Natural killer cell (primary cell): ENCODE results near the gene ZNF140. TPM values are rescaled to one million over a fixed set of nuclear protein-coding genes. Genes with fewer than 3 reads are reported as not detected.

ENCODE experiments used
- ATAC-seq, 3 donors: fragments of 150-1000 bp in 2 of 3; fragments of 200-7000 bp in 1 of 3; cut with Tn5 transposase; 1 replicate in 1 of 3; 2 replicates in 2 of 3; pipeline ENCODE4 v1.10.0; 2021; ENCODE audit warnings: mild to moderate bottlenecking in 2 of 3, moderate library complexity in 2 of 3
- DNase-seq, 2 donors: peaks; one replicate each; pipeline versions ENCODE4 v3.0.0 to v3.0.0-alpha.2; 2013 to 2021; ENCODE audit warnings: mixed read lengths in 1 of 2
- H3K27ac ChIP-seq: one replicate; pipeline ENCODE4 v1.5.1; 2013; ENCODE audit warnings: mild to moderate bottlenecking, low read length
- H3K27me3 ChIP-seq: one replicate; pipeline ENCODE4 v1.6.1; 2013; ENCODE audit warnings: low read length; ENCODE audit not compliant: control insufficient read depth, insufficient read depth
- H3K36me3 ChIP-seq: one replicate; pipeline ENCODE4 v1.6.1; 2013; ENCODE audit warnings: low read length; ENCODE audit not compliant: control insufficient read depth, insufficient read depth
- H3K4me1 ChIP-seq: one replicate; pipeline ENCODE4 v1.6.1; 2013; ENCODE audit warnings: low read length; ENCODE audit not compliant: control insufficient read depth, insufficient read depth
- H3K4me3 ChIP-seq: one replicate; pipeline ENCODE4 v1.5.1; 2013; ENCODE audit warnings: low read length
- H3K9me3 ChIP-seq: one replicate; pipeline ENCODE4 v1.6.1; 2013; ENCODE audit warnings: low read length; ENCODE audit not compliant: control insufficient read depth, insufficient read depth
- H3K27ac Mint-ChIP-seq, 2 donors: one replicate each; pipeline ENCODE4 v1.8.0; 2022; ENCODE audit warnings: mild to moderate bottlenecking in 2 of 2, mixed read lengths in 2 of 2, moderate library complexity in 1 of 2
- H3K27me3 Mint-ChIP-seq, 2 donors: one replicate each; pipeline ENCODE4 v1.8.0; 2022; ENCODE audit warnings: low read depth in 2 of 2, mixed read lengths in 2 of 2
- H3K36me3 Mint-ChIP-seq: one replicate; pipeline ENCODE4 v1.8.0; 2022; ENCODE audit warnings: mixed read lengths
- H3K4me1 Mint-ChIP-seq, 2 donors: one replicate each; pipeline ENCODE4 v1.8.0; 2022; ENCODE audit warnings: mixed read lengths in 2 of 2
- H3K4me3 Mint-ChIP-seq: one replicate; pipeline ENCODE4 v1.8.0; 2022; ENCODE audit warnings: mild to moderate bottlenecking, moderate library complexity, mixed read lengths
- H3K9me3 Mint-ChIP-seq, 2 donors: one replicate each; pipeline ENCODE4 v1.8.0; 2022; ENCODE audit warnings: mixed read lengths in 2 of 2
- CTCF ChIP-seq: fragments of 200-600 bp; IDR thresholded peaks from one replicate; pipeline ENCODE4 v1.8.0; 2022; ENCODE audit warnings: antibody characterized with exemption
- WGBS: methylation state at CpG from one replicate; pipeline ENCODE4 v1.1.7; 2013; ENCODE audit warnings: missing lambda C conversion rate; ENCODE audit not compliant: insufficient coverage; 5-methylcytosine and 5-hydroxymethylcytosine counted together
- intact Hi-C: fragments of 100-400 bp; cut with micrococcal nuclease; formaldehyde crosslinking; loops from one replicate; pipeline ENCODE4 v1.14.2; 2022
- total RNA-seq, 4 donors: library from RNA; stranded (reverse); fragments of 120-200 nt in 1 of 4; gene quantifications; one replicate each; pipeline versions ENCODE4 v1.2.3 to v1.2.4, GENCODE V29; 2013 to 2022

Gene ZNF140
- total RNA-seq, 3 donors from 2014 or later (not counting 1 experiment from before 2014, with no cell fraction given), result 8.8 to 15.4 (median 9.9) TPM

DNA sequence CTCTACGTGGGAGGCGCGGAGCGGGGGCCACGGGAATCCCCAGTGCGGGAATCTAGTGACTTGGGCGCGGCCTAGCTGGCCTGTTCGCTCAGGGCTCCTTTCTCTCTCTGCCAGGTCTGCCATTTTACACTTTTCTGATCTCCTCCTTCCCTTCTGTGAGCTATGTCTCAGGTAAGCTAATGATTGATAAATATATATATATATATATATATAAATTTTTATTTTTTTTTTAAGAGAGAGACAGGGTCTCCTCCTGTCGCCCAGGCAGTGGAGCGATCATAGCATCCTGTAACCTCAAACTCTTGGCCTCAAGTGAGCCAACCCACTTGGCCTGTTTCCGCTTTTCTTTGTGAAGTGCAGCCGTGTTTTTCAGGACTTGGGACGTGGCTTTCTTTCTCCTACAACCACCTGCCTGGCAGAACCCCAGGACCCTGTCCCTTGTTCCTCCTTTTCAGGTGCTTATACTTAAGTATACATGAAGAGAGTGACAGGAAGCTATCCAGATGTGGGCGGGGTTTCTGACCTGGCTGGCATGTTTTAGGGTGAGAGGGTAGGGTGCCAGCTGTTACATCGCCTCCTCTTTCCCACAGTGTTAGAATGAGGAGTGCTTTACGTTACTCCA lies 547 bp downstream of the ZNF140 start:
- no peaks in the 10 kb centered on the region for H3K27me3 ChIP-seq
- H3K4me1 Mint-ChIP-seq, result peaks cover 4 to 7% of the 10 kb centered on the region in 2 donors
- TF ChIP-seq CTCF, result no peak
- H3K36me3 Mint-ChIP-seq, result peaks cover 46% of the 10 kb centered on the region
- H3K27ac Mint-ChIP-seq, result no peak overlapping the region
- peaks cover 31% of the 10 kb centered on the region for H3K36me3 ChIP-seq
- H3K4me3 ChIP-seq, result peak overlapping the region; percentile 62
- intact Hi-C loops, result no loop called here
- peaks cover 61% of the 10 kb centered on the region for H3K9me3 ChIP-seq
- DNase-seq (peak in 1 of 2 donors; percentile 16), ATAC-seq (peak in 1 of 3 donors; percentile 39)
- peaks cover 0 to 2% of the 10 kb centered on the region in 2 donors for H3K27me3 Mint-ChIP-seq
- peak overlapping the region; percentile 88 for H3K27ac ChIP-seq
- H3K9me3 Mint-ChIP-seq, result peaks cover 11 to 18% of the 10 kb centered on the region in 2 donors
- 34% methylated on average over 17 of the region's 17 CpGs for WGBS
- no peak overlapping the region for H3K4me3 Mint-ChIP-seq
- H3K4me1 ChIP-seq, result peaks cover 16% of the 10 kb centered on the region

- Histone ChIP-seq H3K9me3 (peaks cover 56% of the 10 kb centered on the region), H3K4me1 (peaks cover 16% of the 10 kb centered on the region), H3K4me3 (no peak overlapping the region), H3K27ac (no peak overlapping the region), H3K27me3 (no peaks in the 10 kb centered on the region), H3K36me3 (peaks cover 48% of the 10 kb centered on the region)
- H3K27ac Mint-ChIP-seq, result peak overlapping the region in 1 of 2 donors; percentile 26
- peak overlapping the region; percentile 37 for H3K4me3 Mint-ChIP-seq
- intact Hi-C loops, result no loop called here
- ATAC-seq, result no peak
- H3K27me3 Mint-ChIP-seq, result no peaks in the 10 kb centered on the region
- H3K36me3 Mint-ChIP-seq, result peaks cover 50% of the 10 kb centered on the region
- peaks cover 7 to 23% of the 10 kb centered on the region in 2 donors for H3K9me3 Mint-ChIP-seq
- TF ChIP-seq CTCF, result no peak
- DNase-seq, result no peak
- WGBS, result 94% methylated on average over 5 of the region's 6 CpGs
- H3K4me1 Mint-ChIP-seq, result peaks cover 4 to 7% of the 10 kb centered on the region in 2 donors
These were observed 2.6 kb downstream of the ZNF140 start for GRCh38 chr12:133083345-133083744.

DNA sequence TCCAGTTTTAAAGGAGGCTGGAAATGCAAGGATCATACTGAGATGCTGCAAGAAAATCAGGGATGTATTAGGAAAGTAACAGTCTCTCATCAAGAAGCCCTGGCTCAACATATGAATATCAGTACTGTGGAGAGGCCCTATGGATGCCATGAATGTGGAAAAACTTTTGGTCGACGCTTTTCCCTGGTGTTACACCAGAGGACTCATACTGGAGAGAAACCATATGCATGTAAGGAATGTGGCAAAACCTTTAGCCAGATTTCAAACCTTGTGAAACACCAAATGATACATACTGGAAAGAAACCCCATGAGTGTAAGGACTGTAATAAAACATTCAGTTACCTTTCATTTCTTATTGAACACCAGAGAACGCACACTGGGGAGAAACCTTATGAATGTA lies 24.9 kb downstream of the ZNF140 start:
- 98% methylated on average over 3 of the region's 3 CpGs for WGBS
- Mint-ChIP-seq H3K4me1 (no peaks in the 10 kb centered on the region), H3K36me3 (peaks cover 84% of the 10 kb centered on the region), H3K4me3 (no peak overlapping the region), H3K27me3 (no peaks in the 10 kb centered on the region), H3K27ac (no peak overlapping the region), H3K9me3 (peaks cover 16 to 33% of the 10 kb centered on the region in 2 donors)
- TF ChIP-seq CTCF, result no peak
- H3K27me3 ChIP-seq, result no peaks in the 10 kb centered on the region
- intact Hi-C loops, result no loop called here
- ATAC-seq (no peak), DNase-seq (peak in 1 of 2 donors; percentile 4)
- no peak overlapping the region for H3K27ac ChIP-seq
- H3K36me3 ChIP-seq, result peaks cover 46% of the 10 kb centered on the region
- no peaks in the 10 kb centered on the region for H3K4me1 ChIP-seq
- no peak overlapping the region for H3K4me3 ChIP-seq
- H3K9me3 ChIP-seq, result peaks cover 68% of the 10 kb centered on the region

DNA sequence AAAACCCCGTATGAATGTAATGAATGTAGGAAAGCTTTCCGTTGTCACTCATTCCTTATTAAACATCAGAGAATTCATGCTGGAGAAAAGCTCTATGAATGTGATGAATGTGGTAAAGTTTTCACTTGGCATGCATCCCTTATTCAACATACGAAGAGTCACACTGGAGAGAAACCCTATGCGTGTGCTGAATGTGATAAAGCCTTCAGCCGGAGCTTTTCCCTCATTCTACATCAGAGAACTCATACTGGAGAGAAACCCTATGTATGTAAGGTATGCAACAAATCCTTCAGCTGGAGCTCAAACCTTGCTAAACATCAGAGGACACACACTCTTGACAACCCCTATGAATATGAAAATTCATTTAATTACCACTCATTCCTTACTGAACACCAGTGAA lies 25.5 kb downstream of the ZNF140 start:
- H3K27ac ChIP-seq, result no peak overlapping the region
- H3K4me1 Mint-ChIP-seq, result no peaks in the 10 kb centered on the region
- DNase-seq, result peak in 1 of 2 donors; percentile 5
- no peak overlapping the region for H3K4me3 Mint-ChIP-seq
- no peaks in the 10 kb centered on the region for H3K27me3 ChIP-seq
- peaks cover 83% of the 10 kb centered on the region for H3K36me3 Mint-ChIP-seq
- no peak for ATAC-seq
- intact Hi-C loops, result no loop called here
- peaks cover 40% of the 10 kb centered on the region for H3K36me3 ChIP-seq
- no CpG with 5 or more reads among the region's 5 CpGs for WGBS
- no peaks in the 10 kb centered on the region for H3K4me1 ChIP-seq
- H3K4me3 ChIP-seq, result no peak overlapping the region
- no peak for TF ChIP-seq CTCF
- no peaks in the 10 kb centered on the region for H3K27me3 Mint-ChIP-seq
- peaks cover 67% of the 10 kb centered on the region for H3K9me3 ChIP-seq
- no peak overlapping the region for H3K27ac Mint-ChIP-seq
- peaks cover 13 to 29% of the 10 kb centered on the region in 2 donors for H3K9me3 Mint-ChIP-seq
